ENCODE data around the gene BAHCC1.

GRCh38 chr17:81451823-81452222 is 56.6 kb downstream of the BAHCC1 start:
- TF ChIP-seq POLR2A (IDR thresholded peaks at IDR 0.05): no peak
- no peak for TF ChIP-seq CTCF (IDR thresholded peaks at IDR 0.05)
